Tibial artery (tissue), 4 donors: ENCODE measurements around the gene AHI1.
A peak's percentile ranks its signal among the peaks of the same experiment; 100 is the strongest.

ENCODE experiments used
- DNase-seq, 2 donors: peaks; one replicate each; pipeline ENCODE4 v3.0.0-alpha.2; 2019
- H3K27ac ChIP-seq, 2 donors: fragments of 200-600 bp; sonication (generic) in 1 of 2; 1 replicate in 1 of 2; 2 replicates in 1 of 2; pipeline ENCODE4 v1.5.1; 2018 to 2019; ENCODE audit warnings: mild to moderate bottlenecking in 1 of 2
- H3K27me3 ChIP-seq, 2 donors: fragments of 200-600 bp; sonication (generic) in 1 of 2; one replicate each; pipeline versions ENCODE4 v1.5.1 to v1.6.0; 2016 to 2019
- H3K36me3 ChIP-seq, 3 donors: fragments of 200-600 bp; sonication (generic) in 2 of 3; one replicate each; pipeline ENCODE4 v1.5.1; 2016 to 2019; ENCODE audit warnings: mild to moderate bottlenecking in 2 of 3
- H3K4me1 ChIP-seq, 4 donors: fragments of 200-600 bp; sonication (generic) in 2 of 4; 1 replicate in 3 of 4; 2 replicates in 1 of 4; pipeline ENCODE4 v1.5.1; 2016 to 2019
- H3K4me3 ChIP-seq, 2 donors: fragments of 200-600 bp; sonication (generic) in 1 of 2; 1 replicate in 1 of 2; 2 replicates in 1 of 2; pipeline ENCODE4 v1.5.1; 2018 to 2019; ENCODE audit warnings: mild to moderate bottlenecking in 2 of 2
- H3K9me3 ChIP-seq, 3 donors: fragments of 200-600 bp; sonication (generic) in 1 of 3; one replicate each; pipeline ENCODE4 v1.5.1; 2016 to 2019
- intact Hi-C: fragments of 100-400 bp; cut with DNase I; formaldehyde crosslinking; loops from one replicate; pipeline ENCODE4 v1.15.0; 2023; ENCODE audit warnings: low total_unique reads
- TF ChIP-seq, protein P1 (sequence below), 2 experiments: fragments of 200-600 bp in 1 of 2; fragments of 450-650 bp in 1 of 2; IDR thresholded peaks; one replicate each; pipeline ENCODE4 v1.5.1; 2017 to 2019; ENCODE audit warnings: antibody characterized with exemption in 2 of 2, mild to moderate bottlenecking in 1 of 2, moderate library complexity in 1 of 2

Gene AHI1

DNA sequence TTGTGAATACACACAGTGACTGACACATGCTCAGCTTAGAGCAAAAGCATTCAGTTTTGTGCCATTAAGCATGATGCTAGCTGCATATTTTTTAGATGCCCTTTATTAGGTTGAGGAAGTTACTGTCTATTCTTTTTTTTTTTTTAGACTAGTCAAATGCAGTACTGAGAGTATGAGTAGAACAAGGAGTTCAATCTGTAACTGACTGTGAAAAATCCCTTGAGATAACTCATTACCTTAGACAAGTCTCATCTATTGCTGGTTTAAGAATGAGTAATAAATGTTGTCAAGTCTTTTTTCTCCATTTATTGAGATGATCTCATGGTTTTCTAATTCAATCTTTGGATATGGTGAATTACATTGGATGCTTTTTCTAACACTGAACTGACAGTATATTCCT is 23.2 kb downstream of the AHI1 start:
- H3K27me3 ChIP-seq, result no peaks in the 10 kb centered on the region

DNA sequence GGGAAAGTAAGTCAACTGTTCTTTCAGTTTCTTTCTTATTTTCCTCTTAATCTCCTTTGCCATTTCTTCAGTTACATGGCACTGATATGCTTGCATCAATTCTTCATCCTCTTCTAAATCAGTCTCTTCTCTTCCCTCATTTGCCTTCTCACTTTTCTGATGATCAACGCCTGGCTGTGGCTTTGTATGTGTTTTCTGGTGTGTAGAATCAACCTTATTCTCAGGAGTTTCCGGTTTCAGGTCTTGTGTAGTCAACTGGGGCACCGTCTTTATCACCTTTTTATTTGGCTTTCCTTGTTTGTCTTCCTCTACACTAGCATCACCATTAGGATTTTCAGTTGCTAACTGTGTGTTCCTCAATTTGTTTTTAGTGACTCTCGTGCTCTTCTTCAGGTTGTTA is 31.6 kb downstream of the AHI1 start:
- no peak overlapping the region for H3K4me3 ChIP-seq
- DNase-seq, result no peak
- H3K27me3 ChIP-seq, result no peaks in the 10 kb centered on the region
- H3K27ac ChIP-seq, result no peak overlapping the region
- no peaks in the 10 kb centered on the region for H3K4me1 ChIP-seq
- peaks cover 23 to 38% (median 27%) of the 10 kb centered on the region in 3 donors for H3K36me3 ChIP-seq
- intact Hi-C loops, result no loop called here
- TF ChIP-seq, protein P1, sequence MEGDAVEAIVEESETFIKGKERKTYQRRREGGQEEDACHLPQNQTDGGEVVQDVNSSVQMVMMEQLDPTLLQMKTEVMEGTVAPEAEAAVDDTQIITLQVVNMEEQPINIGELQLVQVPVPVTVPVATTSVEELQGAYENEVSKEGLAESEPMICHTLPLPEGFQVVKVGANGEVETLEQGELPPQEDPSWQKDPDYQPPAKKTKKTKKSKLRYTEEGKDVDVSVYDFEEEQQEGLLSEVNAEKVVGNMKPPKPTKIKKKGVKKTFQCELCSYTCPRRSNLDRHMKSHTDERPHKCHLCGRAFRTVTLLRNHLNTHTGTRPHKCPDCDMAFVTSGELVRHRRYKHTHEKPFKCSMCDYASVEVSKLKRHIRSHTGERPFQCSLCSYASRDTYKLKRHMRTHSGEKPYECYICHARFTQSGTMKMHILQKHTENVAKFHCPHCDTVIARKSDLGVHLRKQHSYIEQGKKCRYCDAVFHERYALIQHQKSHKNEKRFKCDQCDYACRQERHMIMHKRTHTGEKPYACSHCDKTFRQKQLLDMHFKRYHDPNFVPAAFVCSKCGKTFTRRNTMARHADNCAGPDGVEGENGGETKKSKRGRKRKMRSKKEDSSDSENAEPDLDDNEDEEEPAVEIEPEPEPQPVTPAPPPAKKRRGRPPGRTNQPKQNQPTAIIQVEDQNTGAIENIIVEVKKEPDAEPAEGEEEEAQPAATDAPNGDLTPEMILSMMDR (IDR thresholded peaks at IDR 0.05), result no peak
- no peaks in the 10 kb centered on the region for H3K9me3 ChIP-seq

More for the DNA sequence above, 23.2 kb downstream of the AHI1 start:
- no peak for DNase-seq
- Histone ChIP-seq H3K27ac (no peak overlapping the region), H3K4me1 (no peaks in the 10 kb centered on the region), H3K4me3 (no peak overlapping the region), H3K9me3 (no peaks in the 10 kb centered on the region), H3K36me3 (peaks cover 22 to 30% (median 24%) of the 10 kb centered on the region in 3 donors)
- intact Hi-C loops, result no loop called here
- TF ChIP-seq, protein P1 (IDR thresholded peaks at IDR 0.05), result no peak

DNA sequence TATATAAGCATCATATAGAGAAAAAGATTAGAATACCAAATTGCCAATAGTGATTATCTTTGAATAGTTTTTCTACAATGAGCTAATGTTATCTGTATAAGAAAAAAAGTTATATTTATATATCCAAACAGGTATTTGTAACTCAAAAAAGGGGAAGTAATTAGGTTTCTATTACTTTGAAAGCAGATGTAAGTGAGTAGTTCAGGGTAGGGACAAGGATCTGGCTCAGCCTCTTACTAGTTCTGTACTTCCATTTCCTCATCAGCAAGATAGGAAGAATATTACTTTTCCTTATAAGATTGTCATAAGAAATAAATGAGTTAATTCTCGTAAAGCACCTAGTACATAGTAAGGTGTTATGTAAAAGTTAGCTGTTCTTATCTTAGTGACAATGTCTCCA is 32.2 kb downstream of the AHI1 start:
- DNase-seq, result no peak
- no peak overlapping the region for H3K4me3 ChIP-seq
- no peaks in the 10 kb centered on the region for H3K27me3 ChIP-seq
- TF ChIP-seq, protein P1 (IDR thresholded peaks at IDR 0.05), result no peak
- H3K36me3 ChIP-seq, result peaks cover 23 to 43% (median 27%) of the 10 kb centered on the region in 3 donors
- no peak overlapping the region for H3K27ac ChIP-seq
- H3K9me3 ChIP-seq, result no peaks in the 10 kb centered on the region
- intact Hi-C loops, result no loop called here
- H3K4me1 ChIP-seq, result no peaks in the 10 kb centered on the region

DNA sequence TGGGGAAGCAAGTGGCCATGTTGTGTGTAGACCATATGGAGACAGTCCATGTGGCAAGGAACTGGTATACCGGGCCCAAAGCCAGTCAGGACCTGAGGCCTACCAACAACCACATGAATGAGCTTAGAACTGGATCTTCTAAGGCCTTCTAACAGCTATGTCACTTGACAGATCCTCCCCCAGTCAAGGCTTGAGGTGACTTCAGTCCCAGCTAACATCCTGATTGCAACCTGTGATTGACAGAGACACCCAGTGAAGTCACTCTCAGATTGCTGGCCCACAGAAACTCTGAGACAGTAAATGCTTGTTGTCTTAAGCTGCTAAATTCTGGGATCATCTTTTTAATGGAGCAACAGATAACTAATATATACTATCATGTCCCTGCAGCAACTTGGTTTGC is 32.9 kb downstream of the AHI1 start:
- no peak for DNase-seq
- H3K4me1 ChIP-seq, result no peaks in the 10 kb centered on the region
- H3K4me3 ChIP-seq, result no peak overlapping the region
- H3K36me3 ChIP-seq, result peaks cover 23 to 49% (median 27%) of the 10 kb centered on the region in 3 donors
- H3K27ac ChIP-seq, result no peak overlapping the region
- intact Hi-C loops, result no loop called here
- H3K9me3 ChIP-seq, result no peaks in the 10 kb centered on the region
- H3K27me3 ChIP-seq, result no peaks in the 10 kb centered on the region
- TF ChIP-seq, protein P1 (IDR thresholded peaks at IDR 0.05), result no peak

DNA sequence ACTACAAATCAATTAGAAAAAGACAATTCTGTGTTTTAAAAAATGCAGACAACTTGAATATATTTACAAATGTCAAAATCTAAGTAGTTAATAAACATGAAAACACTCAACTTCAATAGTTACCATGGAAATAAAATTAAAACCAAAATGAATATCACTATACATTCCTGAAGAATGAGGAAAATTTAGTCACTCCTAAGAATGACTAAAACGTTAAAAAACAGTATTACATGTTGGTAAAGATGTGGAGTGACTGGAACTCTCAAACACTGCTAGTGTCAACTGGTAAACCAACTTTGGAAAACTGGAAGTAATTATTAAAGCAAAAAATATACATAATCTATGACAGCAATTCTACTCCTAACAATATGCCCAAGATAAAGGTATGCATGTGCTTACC is 36.3 kb downstream of the AHI1 start:
- Histone ChIP-seq H3K4me3 (no peak overlapping the region), H3K27ac (no peak overlapping the region), H3K9me3 (no peaks in the 10 kb centered on the region), H3K36me3 (peaks cover 25 to 52% (median 26%) of the 10 kb centered on the region in 3 donors), H3K27me3 (no peaks in the 10 kb centered on the region), H3K4me1 (no peaks in the 10 kb centered on the region)
- TF ChIP-seq, protein P1 (IDR thresholded peaks at IDR 0.05), result no peak
- DNase-seq, result no peak
- intact Hi-C loops, result no loop called here

DNA sequence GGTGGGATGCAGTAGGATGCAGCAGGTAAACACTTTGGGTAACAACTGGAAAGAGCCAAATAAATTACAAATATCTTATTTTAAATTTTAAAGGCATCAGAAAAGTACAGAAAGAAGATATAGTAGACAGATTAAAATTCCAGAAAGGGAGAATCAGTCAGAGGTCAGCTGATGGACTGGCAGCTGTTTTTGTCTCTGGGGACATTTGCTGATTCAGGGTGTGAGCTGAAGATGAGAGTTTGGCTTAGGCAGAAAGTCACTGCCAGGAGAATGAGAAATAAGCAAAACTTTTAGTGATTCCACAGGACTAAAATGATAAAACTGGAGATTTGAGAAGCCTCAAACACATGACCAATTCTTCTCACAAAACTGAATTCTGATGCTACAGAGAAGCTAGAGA is 39.5 kb downstream of the AHI1 start:
- TF ChIP-seq, protein P1 (IDR thresholded peaks at IDR 0.05), result no peak
- H3K36me3 ChIP-seq, result peaks cover 10 to 38% (median 10%) of the 10 kb centered on the region in 3 donors
- intact Hi-C loops, result no loop called here

More for the DNA sequence above, 39.5 kb downstream of the AHI1 start:
- no peak overlapping the region for H3K4me3 ChIP-seq
- no peak overlapping the region for H3K27ac ChIP-seq
- H3K4me1 ChIP-seq, result no peaks in the 10 kb centered on the region
- peak in 1 of 2 donors; percentile 56 for DNase-seq
- H3K9me3 ChIP-seq, result no peaks in the 10 kb centered on the region
- no peaks in the 10 kb centered on the region for H3K27me3 ChIP-seq
